PC-3 (cell line): ENCODE measurements around the gene PRKCE. TPM values are rescaled to one million over a fixed set of nuclear protein-coding genes. Genes with fewer than 3 reads are reported as not detected.

ENCODE experiments used
- ATAC-seq: fragments of 200-7000 bp; cut with Tn5 transposase; 2 replicates; pipeline ENCODE4 v1.9.1; 2020; ENCODE audit warnings: mild to moderate bottlenecking, moderate library complexity
- BruUV-seq: library from RNA; stranded (reverse); fragments of 400-500 nt; replicated peaks from 2 replicates; lab custom pipeline; 2021; lab: Mats Ljungman, UMichigan
- CTCF ChIA-PET: fragments of 300-600 bp; sonication (Branson Sonifier 250); formaldehyde crosslinking; loops from one replicate; lab custom pipeline; 2022; ENCODE audit warnings: antibody characterized with exemption; lab: Charles Lee
- POLR2A ChIA-PET: fragments of 300-600 bp; sonication (Branson Sonifier 250); formaldehyde crosslinking; loops from one replicate; lab custom pipeline; 2022; ENCODE audit warnings: antibody characterized with exemption; ENCODE audit not compliant: unreplicated experiment; lab: Charles Lee
- DNase-seq: peaks from one replicate; pipeline ENCODE4 v3.0.0-alpha.2; 2015
- H2AFZ ChIP-seq: fragments of 300-600 bp; sonication (generic); 2 replicates; pipeline ENCODE4 v1.6.0; 2016; ENCODE audit warnings: antibody characterized with exemption, low read length
- H3F3A ChIP-seq: fragments of 300-600 bp; sonication (generic); one replicate; pipeline ENCODE4 v1.6.0; 2017; ENCODE audit warnings: antibody characterized with exemption, low read length, control low read depth, mild to moderate bottlenecking; ENCODE audit not compliant: unreplicated experiment
- H3K27ac ChIP-seq: fragments of 300-600 bp; sonication (generic); 2 replicates; pipeline ENCODE4 v1.5.1; 2016; ENCODE audit warnings: mild to moderate bottlenecking, low read length
- H3K27me3 ChIP-seq: fragments of 300-600 bp; sonication (generic); 2 replicates; pipeline ENCODE4 v1.6.1; 2016; ENCODE audit warnings: low read length, mixed read lengths
- H3K36me3 ChIP-seq: fragments of 300-600 bp; sonication (generic); 2 replicates; pipeline ENCODE4 v1.6.1; 2016; ENCODE audit warnings: low read depth, mixed run types, low read length, mixed read lengths
- H3K4me1 ChIP-seq: fragments of 300-600 bp; sonication (generic); 2 replicates; pipeline ENCODE4 v1.5.1; 2016; ENCODE audit warnings: low read length; ENCODE audit not compliant: insufficient read depth
- H3K4me2 ChIP-seq: fragments of 300-600 bp; sonication (generic); 2 replicates; pipeline ENCODE4 v1.6.0; 2016; ENCODE audit warnings: low read length
- H3K4me3 ChIP-seq: fragments of 300-600 bp; sonication (generic); 2 replicates; pipeline ENCODE4 v1.5.1; 2016; ENCODE audit warnings: mild to moderate bottlenecking, low read length, mixed read lengths
- H3K79me2 ChIP-seq: fragments of 300-600 bp; sonication (generic); 2 replicates; pipeline ENCODE4 v1.6.1; 2017; ENCODE audit warnings: low read length, mixed read lengths
- H3K9ac ChIP-seq: fragments of 300-600 bp; sonication (generic); 2 replicates; pipeline ENCODE4 v1.6.0; 2016; ENCODE audit warnings: mild to moderate bottlenecking, low read length
- H3K9me2 ChIP-seq: fragments of 300-600 bp; sonication (generic); replicated peaks from 2 replicates; pipeline ENCODE4 v1.6.1; 2016; ENCODE audit warnings: mixed run types, low read length, mixed read lengths
- H3K9me3 ChIP-seq: fragments of 300-600 bp; sonication (generic); 2 replicates; pipeline ENCODE4 v1.6.1; 2016; ENCODE audit warnings: low read length, mixed read lengths
- H4K20me1 ChIP-seq: fragments of 300-600 bp; sonication (generic); 2 replicates; pipeline ENCODE4 v1.6.1; 2016; ENCODE audit warnings: low read length, mixed read lengths
- CTCF ChIP-seq: fragments of 300-600 bp; sonication (generic); conservative IDR thresholded peaks from 2 replicates; pipeline ENCODE4 v1.5.1; 2017; ENCODE audit warnings: antibody characterized with exemption, low read depth, mild to moderate bottlenecking, low read length
- EZH2 ChIP-seq: fragments of 300-600 bp; sonication (generic); IDR thresholded peaks from one replicate; pipeline ENCODE4 v1.6.1; 2017; ENCODE audit warnings: antibody characterized with exemption, mild to moderate bottlenecking, low read length; ENCODE audit not compliant: unreplicated experiment
- EZH2phosphoT487 ChIP-seq: fragments of 300-600 bp; sonication (generic); IDR thresholded peaks from 2 replicates; pipeline ENCODE4 v1.6.1; 2018; ENCODE audit warnings: mild to moderate bottlenecking, antibody characterized with exemption, low read length, borderline replicate concordance
- intact Hi-C: fragments of 100-400 bp; cut with micrococcal nuclease; formaldehyde crosslinking; loops from 2 replicates; pipeline ENCODE4 v1.9.0; 2023
- total RNA-seq: library from RNA; depleted of rRNA; stranded (reverse); fragments of >200 nt; gene quantifications from 2 replicates; pipeline ENCODE4 v1.2.3, GENCODE V29; 2014

PRKCE gene
- total RNA-seq, 1 experiment from 2014 or later, result 7.0 TPM

GRCh38 chr2:46167406-46167805 is 515.9 kb downstream of the PRKCE start:
- ChIA-PET POLR2A (no interaction called here), CTCF (no interaction called here)
- no peak overlapping the region for H2AFZ ChIP-seq
- H3K9me2 ChIP-seq, result no peaks in the 10 kb centered on the region
- H3K4me1 ChIP-seq, result peaks cover 48% of the 10 kb centered on the region
- no peak overlapping the region for H3K4me2 ChIP-seq
- TF ChIP-seq EZH2, result no peak
- no peak for TF ChIP-seq EZH2phosphoT487
- TF ChIP-seq CTCF, result no peak
- no peaks in the 10 kb centered on the region for H4K20me1 ChIP-seq
- H3K27me3 ChIP-seq, result no peaks in the 10 kb centered on the region
- BruUV-seq, result no TSS peak
- H3K9me3 ChIP-seq, result no peaks in the 10 kb centered on the region
- DNase-seq, result no peak
- H3K36me3 ChIP-seq, result no peaks in the 10 kb centered on the region
- H3F3A ChIP-seq, result no peaks in the 10 kb centered on the region
- no peak for ATAC-seq
- no peaks in the 10 kb centered on the region for H3K79me2 ChIP-seq
- H3K27ac ChIP-seq, result no peak overlapping the region
- no peak overlapping the region for H3K9ac ChIP-seq
- intact Hi-C loops, result loop anchor here (10.0 kb wide), 1 partner anchor 197 kb away; no protein-coding TSS in a partner anchor
- no peak overlapping the region for H3K4me3 ChIP-seq

- H3K4me3 ChIP-seq, result no peak overlapping the region
- H3K27me3 ChIP-seq, result no peaks in the 10 kb centered on the region
- no peaks in the 10 kb centered on the region for H3K79me2 ChIP-seq
- no peak overlapping the region for H3K4me2 ChIP-seq
- H3K9ac ChIP-seq, result no peak overlapping the region
- ATAC-seq (no peak), DNase-seq (no peak)
- H4K20me1 ChIP-seq, result no peaks in the 10 kb centered on the region
- H3K9me2 ChIP-seq, result no peaks in the 10 kb centered on the region
- CTCF ChIA-PET, result no interaction called here
- peaks cover 45% of the 10 kb centered on the region for H3K4me1 ChIP-seq
- H3K9me3 ChIP-seq, result no peaks in the 10 kb centered on the region
- no TSS peak for BruUV-seq
- no peak overlapping the region for H3K27ac ChIP-seq
- intact Hi-C loops, result loop anchor here (10.0 kb wide), 1 partner anchor 197 kb away; no protein-coding TSS in a partner anchor
- no peaks in the 10 kb centered on the region for H3K36me3 ChIP-seq
- TF ChIP-seq EZH2, result no peak
- no peak for TF ChIP-seq EZH2phosphoT487
- TF ChIP-seq CTCF, result no peak
- no peak overlapping the region for H2AFZ ChIP-seq
- POLR2A ChIA-PET, result no interaction called here
- no peaks in the 10 kb centered on the region for H3F3A ChIP-seq
These were observed 516.4 kb downstream of the PRKCE start for GRCh38 chr2:46167924-46168323.

GRCh38 chr2:46169467-46169866 is 518.0 kb downstream of the PRKCE start:
- no peak overlapping the region for H3K27ac ChIP-seq
- ChIA-PET CTCF (no interaction called here), POLR2A (no interaction called here)
- H3K9me3 ChIP-seq, result no peaks in the 10 kb centered on the region
- ATAC-seq, result no peak
- no peaks in the 10 kb centered on the region for H3K27me3 ChIP-seq
- H3K4me3 ChIP-seq, result no peak overlapping the region
- TF ChIP-seq CTCF, result no peak
- no peak for TF ChIP-seq EZH2phosphoT487
- TF ChIP-seq EZH2, result no peak
- H3K36me3 ChIP-seq, result no peaks in the 10 kb centered on the region
- no peaks in the 10 kb centered on the region for H4K20me1 ChIP-seq
- no peak overlapping the region for H2AFZ ChIP-seq
- no peaks in the 10 kb centered on the region for H3K9me2 ChIP-seq
- no peak for DNase-seq
- H3K79me2 ChIP-seq, result no peaks in the 10 kb centered on the region
- H3F3A ChIP-seq, result no peaks in the 10 kb centered on the region
- H3K9ac ChIP-seq, result no peak overlapping the region
- intact Hi-C loops, result loop anchor here (10.0 kb wide), 1 partner anchor 195 kb away; no protein-coding TSS in a partner anchor
- H3K4me1 ChIP-seq, result peaks cover 34% of the 10 kb centered on the region
- no peak overlapping the region for H3K4me2 ChIP-seq
- no TSS peak for BruUV-seq
